ENCODE measurements around the gene PARP15. TPM values are rescaled to one million over a fixed set of nuclear protein-coding genes. Genes with fewer than 3 reads are reported as not detected.

Gene PARP15
- total and polyA plus RNA-seq, 2 experiments from 2014 or later: 0.58 to 0.63 TPM

DNA sequence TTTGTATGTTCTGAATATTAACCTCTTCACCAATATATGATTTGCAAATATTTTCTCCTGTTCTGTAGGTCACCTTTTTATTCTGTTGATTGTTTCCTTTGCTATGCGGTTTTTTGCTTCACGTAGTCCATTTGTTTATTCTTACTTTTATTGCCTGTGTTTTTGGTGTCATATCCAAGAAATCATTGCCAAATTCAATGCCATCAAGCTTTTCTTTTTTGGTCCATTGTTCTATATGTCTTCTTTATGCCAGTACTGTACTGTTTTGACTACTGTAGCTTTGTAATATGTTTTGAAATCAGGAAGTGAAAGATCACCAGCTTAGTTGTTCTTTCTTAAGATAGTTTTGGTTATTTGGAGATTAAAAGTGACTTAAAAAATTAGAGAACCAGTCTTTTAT is 4.2 kb downstream of the PARP15 start:
- 94% methylated on average over 2 of the region's 2 CpGs for WGBS (ENCODE audit: low lambda C conversion rate, missing lambda C conversion rate)
- no peak for DNase-seq (ENCODE audit: low spot score)
- no peaks in the 10 kb centered on the region for H3K9me2 ChIP-seq (replicated peaks; ENCODE audit: insufficient read depth)

GRCh38 chr3:122582390-122582789 is 4.9 kb downstream of the PARP15 start:
- no peak overlapping the region for H3K27ac ChIP-seq
- no peaks in the 10 kb centered on the region for H3K27me3 ChIP-seq
- DNase-seq (ENCODE audit: low spot score): no peak
- H2AFZ ChIP-seq: no peak overlapping the region
- H4K20me1 ChIP-seq (ENCODE audit: insufficient read depth, poor library complexity, severe bottlenecking): no peaks in the 10 kb centered on the region
- TF ChIP-seq EZH2 (IDR thresholded peaks at IDR 0.05; ENCODE audit: borderline replicate concordance) (no peak), EZH2phosphoT487 (IDR thresholded peaks at IDR 0.05; ENCODE audit: low read depth, severe bottlenecking, unreplicated experiment) (no peak)
- TF ChIP-seq, protein P1, sequence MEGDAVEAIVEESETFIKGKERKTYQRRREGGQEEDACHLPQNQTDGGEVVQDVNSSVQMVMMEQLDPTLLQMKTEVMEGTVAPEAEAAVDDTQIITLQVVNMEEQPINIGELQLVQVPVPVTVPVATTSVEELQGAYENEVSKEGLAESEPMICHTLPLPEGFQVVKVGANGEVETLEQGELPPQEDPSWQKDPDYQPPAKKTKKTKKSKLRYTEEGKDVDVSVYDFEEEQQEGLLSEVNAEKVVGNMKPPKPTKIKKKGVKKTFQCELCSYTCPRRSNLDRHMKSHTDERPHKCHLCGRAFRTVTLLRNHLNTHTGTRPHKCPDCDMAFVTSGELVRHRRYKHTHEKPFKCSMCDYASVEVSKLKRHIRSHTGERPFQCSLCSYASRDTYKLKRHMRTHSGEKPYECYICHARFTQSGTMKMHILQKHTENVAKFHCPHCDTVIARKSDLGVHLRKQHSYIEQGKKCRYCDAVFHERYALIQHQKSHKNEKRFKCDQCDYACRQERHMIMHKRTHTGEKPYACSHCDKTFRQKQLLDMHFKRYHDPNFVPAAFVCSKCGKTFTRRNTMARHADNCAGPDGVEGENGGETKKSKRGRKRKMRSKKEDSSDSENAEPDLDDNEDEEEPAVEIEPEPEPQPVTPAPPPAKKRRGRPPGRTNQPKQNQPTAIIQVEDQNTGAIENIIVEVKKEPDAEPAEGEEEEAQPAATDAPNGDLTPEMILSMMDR (IDR thresholded peaks at IDR 0.05; ENCODE audit: poor library complexity): no peak
- H3K9me3 ChIP-seq (ENCODE audit: low read depth): peaks cover 17% of the 10 kb centered on the region
- H3K4me1 ChIP-seq (ENCODE audit: insufficient read depth): no peaks in the 10 kb centered on the region
- H3K36me3 ChIP-seq (replicated peaks; ENCODE audit: insufficient read depth, low read depth): no peaks in the 10 kb centered on the region
- no peak overlapping the region for H3K4me3 ChIP-seq
- H3K79me2 ChIP-seq: no peaks in the 10 kb centered on the region
- H3K9me2 ChIP-seq (replicated peaks; ENCODE audit: insufficient read depth): no peaks in the 10 kb centered on the region
- WGBS (ENCODE audit: low lambda C conversion rate, missing lambda C conversion rate): 97% methylated on average over 1 of the region's 1 CpG
- no peak overlapping the region for H3K4me2 ChIP-seq

More for the DNA sequence above, 4.2 kb downstream of the PARP15 start:
- H3K4me3 ChIP-seq: no peak overlapping the region
- no peaks in the 10 kb centered on the region for H3K4me1 ChIP-seq (ENCODE audit: insufficient read depth)
- H3K27ac ChIP-seq: no peak overlapping the region
- H4K20me1 ChIP-seq (ENCODE audit: insufficient read depth, poor library complexity, severe bottlenecking): no peaks in the 10 kb centered on the region
- H3K79me2 ChIP-seq: no peaks in the 10 kb centered on the region
- H2AFZ ChIP-seq: no peak overlapping the region
- H3K36me3 ChIP-seq (replicated peaks; ENCODE audit: insufficient read depth, low read depth): no peaks in the 10 kb centered on the region
- peaks cover 17% of the 10 kb centered on the region for H3K9me3 ChIP-seq (ENCODE audit: low read depth)
- H3K4me2 ChIP-seq: no peak overlapping the region
- no peak for TF ChIP-seq EZH2 (IDR thresholded peaks at IDR 0.05; ENCODE audit: borderline replicate concordance)
- no peak for TF ChIP-seq EZH2phosphoT487 (IDR thresholded peaks at IDR 0.05; ENCODE audit: low read depth, severe bottlenecking, unreplicated experiment)
- TF ChIP-seq, protein P1 (IDR thresholded peaks at IDR 0.05; ENCODE audit: poor library complexity): no peak
- no peaks in the 10 kb centered on the region for H3K27me3 ChIP-seq

DNA sequence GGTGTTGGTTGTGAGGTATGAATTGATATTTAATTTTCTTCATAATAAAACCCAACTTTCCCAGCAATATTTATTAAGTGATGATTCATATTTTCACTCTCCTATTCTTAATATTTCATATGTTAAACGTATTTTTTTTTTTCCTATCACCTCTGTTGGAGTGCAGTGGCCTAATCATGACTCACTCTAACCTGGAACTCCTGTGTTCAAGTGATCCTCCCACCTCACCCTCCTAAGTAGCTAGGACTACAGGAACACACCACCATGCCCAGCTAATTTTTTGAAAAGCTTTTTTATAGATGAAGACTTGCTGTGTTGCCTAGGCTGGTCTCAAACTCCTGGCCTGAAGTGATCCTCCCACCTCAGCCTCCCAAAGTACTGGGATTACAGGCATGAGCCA is 8.6 kb downstream of the PARP15 start:
- 74% methylated on average over 1 of the region's 1 CpG for WGBS (ENCODE audit: low lambda C conversion rate, missing lambda C conversion rate)

More for the DNA sequence above, 8.6 kb downstream of the PARP15 start:
- H3K9me3 ChIP-seq (ENCODE audit: low read depth): peaks cover 17% of the 10 kb centered on the region
- no peak overlapping the region for H2AFZ ChIP-seq
- TF ChIP-seq, protein P1 (IDR thresholded peaks at IDR 0.05; ENCODE audit: poor library complexity): no peak
- TF ChIP-seq EZH2phosphoT487 (IDR thresholded peaks at IDR 0.05; ENCODE audit: low read depth, severe bottlenecking, unreplicated experiment) (no peak), EZH2 (IDR thresholded peaks at IDR 0.05; ENCODE audit: borderline replicate concordance) (no peak)
- no peaks in the 10 kb centered on the region for H3K36me3 ChIP-seq (replicated peaks; ENCODE audit: insufficient read depth, low read depth)
- H3K9me2 ChIP-seq (replicated peaks; ENCODE audit: insufficient read depth): no peaks in the 10 kb centered on the region
- no peak overlapping the region for H3K4me2 ChIP-seq
- DNase-seq (ENCODE audit: low spot score): no peak
- H3K4me1 ChIP-seq (ENCODE audit: insufficient read depth): no peaks in the 10 kb centered on the region
- H3K27ac ChIP-seq: no peak overlapping the region
- no peaks in the 10 kb centered on the region for H3K27me3 ChIP-seq
- H3K79me2 ChIP-seq: no peaks in the 10 kb centered on the region
- H3K4me3 ChIP-seq: no peak overlapping the region
- no peaks in the 10 kb centered on the region for H4K20me1 ChIP-seq (ENCODE audit: insufficient read depth, poor library complexity, severe bottlenecking)
